Body of pancreas (tissue), 4 donors: ENCODE data around the gene SYNJ2.

Experiments used
- CTCF ChIP-seq, 7 experiments: fragments of 450-650 bp in 4 of 7; fragments of 200-600 bp in 3 of 7; sonication (generic) in 3 of 7; IDR thresholded peaks; one replicate each; pipeline ENCODE4 v1.5.1; 2016 to 2019; ENCODE audit warnings: antibody characterized with exemption in 7 of 7
- POLR2A ChIP-seq, 3 donors: fragments of 450-650 bp; IDR thresholded peaks; one replicate each; pipeline ENCODE4 v1.6.1; 2016; ENCODE audit warnings: antibody characterized with exemption in 3 of 3, mild to moderate bottlenecking in 2 of 3

GRCh38 chr6:157982102-157982562, 469 bp downstream of the SYNJ2 start:
- TF ChIP-seq POLR2A (IDR thresholded peaks at IDR 0.05) (peak in 1 of 3 donors; percentile 18), CTCF (IDR thresholded peaks at IDR 0.05) (no peak)
